GM12801 (cell line): ENCODE measurements around the gene SPRED1.

ENCODE experiments used
- TF ChIP-seq, protein P1 (sequence below): IDR thresholded peaks from one replicate; pipeline ENCODE4 v1.5.1; 2011; ENCODE audit warnings: control low read depth; ENCODE audit not compliant: insufficient read length; ENCODE audit errors: extremely low read depth

The SPRED1 gene

GRCh38 chr15:38238311-38238710 lies 14.3 kb upstream of the SPRED1 start:
- TF ChIP-seq, protein P1, sequence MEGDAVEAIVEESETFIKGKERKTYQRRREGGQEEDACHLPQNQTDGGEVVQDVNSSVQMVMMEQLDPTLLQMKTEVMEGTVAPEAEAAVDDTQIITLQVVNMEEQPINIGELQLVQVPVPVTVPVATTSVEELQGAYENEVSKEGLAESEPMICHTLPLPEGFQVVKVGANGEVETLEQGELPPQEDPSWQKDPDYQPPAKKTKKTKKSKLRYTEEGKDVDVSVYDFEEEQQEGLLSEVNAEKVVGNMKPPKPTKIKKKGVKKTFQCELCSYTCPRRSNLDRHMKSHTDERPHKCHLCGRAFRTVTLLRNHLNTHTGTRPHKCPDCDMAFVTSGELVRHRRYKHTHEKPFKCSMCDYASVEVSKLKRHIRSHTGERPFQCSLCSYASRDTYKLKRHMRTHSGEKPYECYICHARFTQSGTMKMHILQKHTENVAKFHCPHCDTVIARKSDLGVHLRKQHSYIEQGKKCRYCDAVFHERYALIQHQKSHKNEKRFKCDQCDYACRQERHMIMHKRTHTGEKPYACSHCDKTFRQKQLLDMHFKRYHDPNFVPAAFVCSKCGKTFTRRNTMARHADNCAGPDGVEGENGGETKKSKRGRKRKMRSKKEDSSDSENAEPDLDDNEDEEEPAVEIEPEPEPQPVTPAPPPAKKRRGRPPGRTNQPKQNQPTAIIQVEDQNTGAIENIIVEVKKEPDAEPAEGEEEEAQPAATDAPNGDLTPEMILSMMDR: no peak

DNA sequence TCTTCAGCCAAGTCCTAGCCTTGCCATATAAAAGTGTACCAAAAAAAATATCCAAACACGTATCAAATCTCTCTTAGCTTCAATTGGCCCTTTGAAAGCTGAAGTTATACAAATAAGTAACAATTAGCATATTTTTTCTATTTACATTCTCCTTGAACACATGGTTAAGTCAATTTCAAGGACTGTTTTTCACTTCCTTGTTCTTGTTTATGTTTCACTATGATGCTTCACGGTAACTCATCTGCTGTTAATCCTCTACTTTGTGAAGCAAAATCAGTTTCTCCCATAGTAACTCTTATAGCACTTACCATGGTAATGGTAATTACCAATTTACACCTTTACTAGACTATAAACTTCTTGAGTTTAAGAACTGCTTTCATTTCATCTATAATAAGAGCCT lies 10.6 kb upstream of the SPRED1 start:
- TF ChIP-seq, protein P1: no peak

- TF ChIP-seq, protein P1: no peak
Measured at GRCh38 chr15:38243278-38244055, 9.2 kb upstream of the SPRED1 start.

- TF ChIP-seq, protein P1: no peak
Measured at GRCh38 chr15:38247336-38247735, 5.3 kb upstream of the SPRED1 start.

DNA sequence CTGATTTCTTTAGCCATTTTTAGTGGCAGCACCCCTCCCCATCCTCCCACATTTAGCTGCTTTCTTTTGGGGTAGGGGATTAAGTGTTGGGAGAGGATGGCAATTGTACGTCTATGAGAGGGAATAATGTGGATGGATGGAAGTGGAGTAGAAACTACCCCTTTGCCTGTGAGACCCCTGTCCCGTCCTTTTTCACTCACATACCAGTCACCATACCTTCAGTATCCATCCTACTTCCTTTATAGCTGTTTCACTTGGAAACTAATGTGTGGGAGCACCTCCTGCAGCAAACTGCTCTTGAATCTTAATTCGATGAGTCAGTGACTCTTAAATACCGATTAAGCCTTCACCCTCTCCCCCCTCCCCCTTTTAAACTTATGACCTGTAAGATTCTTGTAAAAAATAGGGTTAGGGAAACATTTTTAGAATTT lies 730 bp downstream of the SPRED1 start:
- TF ChIP-seq, protein P1: no peak

DNA sequence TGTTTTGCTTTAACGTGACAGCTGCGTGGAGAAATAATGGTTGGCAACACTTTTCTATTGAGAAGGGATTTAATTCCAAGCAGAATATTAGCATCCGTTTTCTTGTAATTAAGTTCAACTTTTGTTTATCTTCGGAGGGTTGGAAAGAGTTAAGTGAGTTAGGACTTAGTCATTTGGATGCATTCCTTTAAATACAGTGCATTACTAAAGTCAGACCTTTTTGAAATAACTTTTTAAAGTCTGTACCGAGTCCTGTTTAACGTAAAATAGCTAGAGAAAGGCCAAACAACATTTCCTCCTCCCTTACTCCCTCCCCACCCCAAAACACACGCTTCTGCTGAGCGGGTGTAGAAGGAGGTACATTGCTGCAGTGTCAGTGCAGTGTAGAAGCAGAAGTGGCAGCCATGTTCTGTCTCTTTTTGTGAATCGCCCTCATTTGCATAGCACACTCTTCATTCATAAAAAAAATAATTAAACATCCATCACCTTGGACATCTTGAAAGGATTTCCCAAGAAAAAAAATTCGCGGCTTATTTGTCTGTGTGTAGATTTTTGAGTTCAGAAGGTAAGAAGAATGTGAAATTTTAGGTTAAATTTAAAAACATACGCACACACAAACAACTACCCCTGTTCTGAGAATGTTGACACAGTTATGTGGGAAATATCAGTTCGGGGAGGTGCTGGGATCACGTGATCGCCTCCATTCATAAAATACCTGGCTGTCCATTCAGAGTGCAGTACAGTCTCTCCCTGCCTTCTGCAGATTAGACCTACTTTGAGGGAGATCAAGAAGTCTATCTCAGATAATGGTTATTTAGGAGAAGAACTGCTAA lies 1.6 kb downstream of the SPRED1 start:
- TF ChIP-seq, protein P1: no peak

DNA sequence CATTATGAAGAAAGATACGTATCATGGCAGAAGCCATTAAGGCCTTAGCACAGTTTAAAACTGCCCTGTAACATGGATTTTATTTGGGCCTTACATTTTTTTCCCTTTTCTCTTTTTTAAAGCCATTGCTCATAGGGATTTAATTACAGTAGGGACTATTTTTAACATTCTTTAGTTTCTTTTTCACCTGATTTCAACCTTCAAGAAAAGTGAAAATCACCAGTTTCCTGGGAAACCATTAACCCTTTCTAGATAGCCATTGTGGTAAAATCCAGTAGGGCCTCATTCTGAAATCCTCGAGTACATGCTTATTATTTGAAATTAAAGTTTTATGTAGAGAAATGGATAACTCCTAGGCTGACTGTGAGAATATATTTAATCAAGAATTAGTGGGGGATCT lies 3.1 kb downstream of the SPRED1 start:
- TF ChIP-seq, protein P1: no peak
